Measurements from ENCODE around the gene PON2.
"Not testable (repeated sequence)": the region's sequence is repeated elsewhere in the genome, so short reads cannot be mapped to it uniquely, and the experiment has no call there.

Gene PON2

GRCh38 chr7:95398155-95398940 lies 36.5 kb downstream of the PON2 start:
- no peak for DNase-seq

DNA sequence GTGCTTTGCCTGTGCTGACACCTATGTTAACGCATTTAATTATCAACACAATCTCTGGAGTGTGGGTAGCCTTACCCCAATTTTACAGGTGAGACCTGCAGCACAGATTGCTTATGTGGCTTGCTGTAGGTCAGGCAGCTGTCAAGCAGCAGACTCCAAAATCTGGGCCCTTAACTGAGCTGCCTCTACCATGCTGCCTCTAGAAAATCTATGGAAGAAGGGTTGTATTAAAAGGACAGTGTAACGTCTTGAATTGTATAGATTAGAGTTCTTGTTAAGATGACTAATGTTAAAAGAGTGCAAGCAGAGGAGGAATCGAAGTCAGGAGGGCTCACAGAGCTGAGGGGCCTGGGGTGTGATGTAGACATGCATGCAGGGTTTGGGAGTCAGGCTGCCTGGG lies 37.4 kb downstream of the PON2 start:
- no peak for DNase-seq

- DNase-seq: no peak
Measured at GRCh38 chr7:95396136-95397032, 38.4 kb downstream of the PON2 start, which contains the start of gene PON3. Gene PON3, minus strand, starts transcription at chr7:95396375. Its CDS starts 25 bp downstream, at chr7:95396350.

- DNase-seq: no peak
Measured at GRCh38 chr7:95395755-95396135, 39.1 kb downstream of the PON2 start.

GRCh38 chr7:95394370-95394769 lies 40.5 kb downstream of the PON2 start:
- DNase-seq: no peak

DNA sequence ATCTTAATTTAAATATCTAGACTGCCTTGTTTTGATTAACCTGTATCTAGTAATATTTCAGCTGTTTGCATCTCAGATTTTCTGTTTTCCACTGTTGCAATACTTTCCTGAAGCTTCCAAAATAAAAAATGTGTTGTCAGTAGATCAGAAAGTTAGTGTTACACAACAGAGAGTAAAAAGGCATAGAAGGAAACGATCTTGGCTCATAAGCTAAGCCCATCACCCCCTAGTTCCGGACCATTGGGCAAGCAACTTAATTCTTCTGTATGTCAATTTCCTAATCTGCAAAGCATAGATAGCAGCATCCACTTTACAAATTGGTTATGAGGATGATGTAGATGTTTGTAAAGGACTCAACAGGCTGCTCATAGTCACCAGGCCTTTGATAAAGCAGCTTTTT lies 43.1 kb downstream of the PON2 start:
- DNase-seq: no peak

DNA sequence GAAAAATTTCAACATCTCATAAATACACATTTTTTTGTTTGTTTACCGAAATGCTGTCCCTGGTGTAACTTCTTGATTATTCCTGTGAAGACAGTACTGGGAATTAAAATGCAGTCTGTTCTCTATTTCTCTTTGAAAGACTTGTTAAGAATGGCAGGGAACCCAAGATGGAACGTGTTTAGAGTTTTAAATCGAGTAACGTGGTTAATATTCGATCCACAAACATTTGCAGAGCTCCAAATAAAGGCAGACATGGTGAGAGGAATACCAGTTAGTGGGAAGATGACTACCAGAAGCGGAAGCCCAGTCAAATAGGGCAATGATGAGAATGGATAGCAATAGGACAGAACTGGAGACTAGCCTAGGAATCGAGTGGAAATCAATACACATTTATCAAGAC lies 45.3 kb downstream of the PON2 start:
- DNase-seq: no peak

GRCh38 chr7:95379457-95379856 lies 55.4 kb downstream of the PON2 start:
- DNase-seq: not testable (repeated sequence)

GRCh38 chr7:95376632-95377400 lies 58.0 kb downstream of the PON2 start:
- no peak for DNase-seq

GRCh38 chr7:95375591-95376257 lies 59.1 kb downstream of the PON2 start:
- no peak for DNase-seq

- DNase-seq: no peak
Measured at GRCh38 chr7:95373323-95373722, 61.5 kb downstream of the PON2 start.

DNA sequence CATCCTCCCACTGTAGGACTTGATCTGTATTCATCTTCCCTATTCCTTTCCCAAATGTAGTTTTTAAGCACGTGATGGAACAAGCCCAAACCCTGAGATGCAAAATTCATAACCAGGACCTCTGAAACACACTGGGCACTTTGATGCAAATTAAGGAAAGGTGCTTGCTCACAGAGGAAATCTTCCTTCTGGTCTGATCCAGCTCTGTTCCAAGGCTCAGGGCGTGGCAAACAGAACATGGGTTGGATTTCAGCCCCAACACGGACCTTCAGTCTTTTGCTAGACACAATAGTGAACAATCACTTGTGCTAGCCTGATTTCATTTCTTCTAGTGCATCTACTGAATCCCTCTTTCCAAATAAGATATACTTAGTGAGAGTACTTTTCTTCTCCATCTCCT lies 66.6 kb downstream of the PON2 start:
- DNase-seq: no peak

DNA sequence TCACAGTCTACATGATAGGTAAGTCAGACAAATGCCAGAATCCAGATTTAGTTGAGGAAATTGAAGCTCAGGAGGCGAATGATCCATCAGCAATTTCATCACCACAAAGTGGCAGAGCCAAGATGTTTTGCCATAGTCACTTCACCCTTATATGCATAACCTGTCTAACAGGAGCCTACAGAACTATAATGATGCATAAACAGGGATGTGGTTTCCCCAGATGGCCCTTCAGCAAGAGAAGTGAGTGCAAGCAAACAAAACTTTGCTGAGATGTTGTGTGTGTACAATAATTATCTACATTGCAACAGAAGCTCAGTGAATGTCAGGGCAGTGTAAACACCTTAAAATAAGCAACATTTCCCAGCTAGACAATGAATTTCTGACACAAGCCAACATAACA lies 67.2 kb downstream of the PON2 start:
- DNase-seq: no peak

DNA sequence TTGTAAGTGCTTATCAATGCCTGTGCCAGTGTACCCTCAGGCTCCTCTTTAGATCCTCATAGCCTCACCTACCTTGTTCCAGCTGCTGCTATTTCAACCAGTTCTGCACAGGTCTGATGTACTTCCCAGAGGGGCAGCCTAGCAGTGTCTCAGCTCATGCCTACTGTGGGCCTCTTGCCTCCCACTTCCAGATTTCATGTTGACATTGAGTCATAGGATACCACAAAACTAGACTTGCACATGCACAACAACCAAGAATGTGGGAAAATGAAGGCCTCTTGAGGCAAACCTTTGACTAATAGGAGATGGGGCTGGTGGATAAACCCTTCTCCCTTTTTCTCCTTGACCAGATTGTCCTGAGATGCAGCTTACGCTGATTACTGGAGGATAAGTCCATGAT lies 69.7 kb downstream of the PON2 start:
- DNase-seq: no peak

GRCh38 chr7:95357623-95358022 lies 77.2 kb downstream of the PON2 start:
- no peak for DNase-seq

Data from islet precursor cell (in vitro differentiated cells).